Measurements from ENCODE around the gene CYP4Z1. TPM values are rescaled to one million over a fixed set of nuclear protein-coding genes. Genes with fewer than 3 reads are reported as not detected.
"Not testable (repeated sequence)": the region's sequence is repeated elsewhere in the genome, so short reads cannot be mapped to it uniquely, and the experiment has no call there.

The CYP4Z1 gene
- total and polyA plus RNA-seq, 2 donors = 0.42 to 1.7 TPM

GRCh38 chr1:47113178-47113577, 46.1 kb downstream of the CYP4Z1 start:
- Histone ChIP-seq H3K27ac (ENCODE audit: low read depth in 1 of 2, low read length in 1 of 2) (no peak overlapping the region), H3K27me3 (ENCODE audit: control insufficient read depth in 2 of 2, insufficient read depth in 1 of 2, low read length in 1 of 2) (no peaks in the 10 kb centered on the region), H3K9me3 (ENCODE audit: control insufficient read depth in 2 of 2, insufficient read depth in 1 of 2, low read length in 1 of 2) (no peaks in the 10 kb centered on the region), H3K4me1 (ENCODE audit: control insufficient read depth in 2 of 2, insufficient read depth in 2 of 2, low read length in 2 of 2) (no peaks in the 10 kb centered on the region), H3K4me3 (ENCODE audit: low read length in 2 of 2) (no peak overlapping the region), H3K36me3 (ENCODE audit: control insufficient read depth in 2 of 2, insufficient read depth in 2 of 2, low read length in 1 of 2) (no peaks in the 10 kb centered on the region)
- DNase-seq (ENCODE audit: low read depth in 6 of 9, low spot score in 9 of 9) = no peak
- 94% methylated on average over 4 of the region's 4 CpGs for WGBS

DNA sequence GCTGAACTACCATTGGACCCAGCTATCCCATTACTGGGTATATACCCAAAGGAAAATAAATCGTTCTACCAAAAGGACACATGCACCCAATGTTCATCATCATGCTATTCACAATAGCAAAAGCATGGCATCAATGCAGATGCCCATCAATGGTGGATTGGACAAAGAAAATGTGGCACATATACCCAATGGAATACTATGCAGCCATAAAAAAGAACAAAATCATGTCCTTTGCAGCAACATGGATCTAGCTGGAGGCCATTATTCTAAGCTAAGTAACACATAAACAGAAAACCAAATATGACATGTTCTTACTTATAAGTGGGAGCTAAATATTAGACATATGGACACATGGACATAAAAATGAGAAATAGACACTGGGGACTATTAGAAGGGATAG, 54.0 kb downstream of the CYP4Z1 start:
- H3K4me1 ChIP-seq (ENCODE audit: control insufficient read depth in 2 of 2, insufficient read depth in 2 of 2, low read length in 2 of 2); H3K4me3 ChIP-seq (ENCODE audit: low read length in 2 of 2); H3K27ac ChIP-seq (ENCODE audit: low read depth in 1 of 2, low read length in 1 of 2); H3K9me3 ChIP-seq (ENCODE audit: control insufficient read depth in 2 of 2, insufficient read depth in 1 of 2, low read length in 1 of 2); H3K36me3 ChIP-seq (ENCODE audit: control insufficient read depth in 2 of 2, insufficient read depth in 2 of 2, low read length in 1 of 2); DNase-seq (ENCODE audit: low read depth in 6 of 9, low spot score in 9 of 9); H3K27me3 ChIP-seq (ENCODE audit: control insufficient read depth in 2 of 2, insufficient read depth in 1 of 2, low read length in 1 of 2): not testable (repeated sequence)
- 95% methylated on average over 1 of the region's 1 CpG for WGBS

DNA sequence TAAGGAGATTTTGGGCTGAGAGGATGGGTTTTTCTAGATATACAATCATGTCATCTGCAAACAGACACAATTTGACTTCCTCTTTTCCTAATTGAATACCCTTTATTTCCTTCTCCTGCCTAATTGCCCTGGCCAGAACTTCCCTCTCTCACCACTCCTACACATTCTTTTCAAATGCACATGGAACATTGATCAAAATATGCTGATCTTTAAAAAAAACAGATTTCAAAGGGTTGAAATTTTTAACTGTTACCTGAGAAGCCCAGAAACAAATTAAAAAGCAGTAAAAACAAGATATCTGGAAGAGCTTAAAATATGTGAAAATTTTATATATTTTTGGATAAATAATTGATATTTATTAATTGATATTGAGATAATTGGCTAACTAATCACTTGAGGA, 57.8 kb downstream of the CYP4Z1 start:
- not testable (repeated sequence) for H3K27me3 ChIP-seq (ENCODE audit: control insufficient read depth in 2 of 2, insufficient read depth in 1 of 2, low read length in 1 of 2); H3K27ac ChIP-seq (ENCODE audit: low read depth in 1 of 2, low read length in 1 of 2); H3K4me3 ChIP-seq (ENCODE audit: low read length in 2 of 2); H3K9me3 ChIP-seq (ENCODE audit: control insufficient read depth in 2 of 2, insufficient read depth in 1 of 2, low read length in 1 of 2); DNase-seq (ENCODE audit: low read depth in 6 of 9, low spot score in 9 of 9); H3K4me1 ChIP-seq (ENCODE audit: control insufficient read depth in 2 of 2, insufficient read depth in 2 of 2, low read length in 2 of 2); H3K36me3 ChIP-seq (ENCODE audit: control insufficient read depth in 2 of 2, insufficient read depth in 2 of 2, low read length in 1 of 2)

GRCh38 chr1:47126997-47127396, 60.0 kb downstream of the CYP4Z1 start:
- H3K36me3 ChIP-seq (ENCODE audit: control insufficient read depth in 2 of 2, insufficient read depth in 2 of 2, low read length in 1 of 2); H3K27me3 ChIP-seq (ENCODE audit: control insufficient read depth in 2 of 2, insufficient read depth in 1 of 2, low read length in 1 of 2); DNase-seq (ENCODE audit: low read depth in 6 of 9, low spot score in 9 of 9); H3K9me3 ChIP-seq (ENCODE audit: control insufficient read depth in 2 of 2, insufficient read depth in 1 of 2, low read length in 1 of 2); H3K27ac ChIP-seq (ENCODE audit: low read depth in 1 of 2, low read length in 1 of 2); H3K4me3 ChIP-seq (ENCODE audit: low read length in 2 of 2); H3K4me1 ChIP-seq (ENCODE audit: control insufficient read depth in 2 of 2, insufficient read depth in 2 of 2, low read length in 2 of 2): not testable (repeated sequence)
- 98% methylated on average over 2 of the region's 2 CpGs for WGBS

- Histone ChIP-seq H3K27ac (ENCODE audit: low read depth in 1 of 2, low read length in 1 of 2) (no peak overlapping the region), H3K9me3 (ENCODE audit: control insufficient read depth in 2 of 2, insufficient read depth in 1 of 2, low read length in 1 of 2) (no peaks in the 10 kb centered on the region), H3K27me3 (ENCODE audit: control insufficient read depth in 2 of 2, insufficient read depth in 1 of 2, low read length in 1 of 2) (no peaks in the 10 kb centered on the region), H3K36me3 (ENCODE audit: control insufficient read depth in 2 of 2, insufficient read depth in 2 of 2, low read length in 1 of 2) (no peaks in the 10 kb centered on the region), H3K4me1 (ENCODE audit: control insufficient read depth in 2 of 2, insufficient read depth in 2 of 2, low read length in 2 of 2) (no peaks in the 10 kb centered on the region), H3K4me3 (ENCODE audit: low read length in 2 of 2) (no peak overlapping the region)
- no peak for DNase-seq (ENCODE audit: low read depth in 6 of 9, low spot score in 9 of 9)
- 98% methylated on average over 1 of the region's 1 CpG for WGBS
Measured at GRCh38 chr1:47128221-47128620, 61.2 kb downstream of the CYP4Z1 start.

DNA sequence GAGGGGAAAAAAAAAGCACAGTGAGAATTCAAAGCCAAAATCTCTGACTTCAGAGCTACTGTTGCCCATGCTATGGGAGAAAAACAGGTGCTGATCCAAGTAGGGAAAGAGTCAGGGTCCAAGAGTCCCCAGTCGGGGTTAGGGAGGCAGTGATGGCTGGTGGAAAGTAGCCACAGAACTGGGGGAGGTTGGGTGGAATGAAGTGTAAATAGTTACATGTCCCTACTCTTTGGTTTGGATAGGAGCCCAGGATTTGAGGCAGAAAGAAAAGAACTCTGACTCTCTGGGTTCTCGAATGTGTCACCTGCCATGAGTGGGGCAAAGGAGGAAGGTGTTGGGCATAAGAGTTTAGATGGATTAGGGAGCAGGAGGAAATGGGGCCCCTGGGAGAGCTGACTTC, 61.8 kb downstream of the CYP4Z1 start:
- not testable (repeated sequence) for DNase-seq (ENCODE audit: low read depth in 6 of 9, low spot score in 9 of 9); H3K4me3 ChIP-seq (ENCODE audit: low read length in 2 of 2); H3K36me3 ChIP-seq (ENCODE audit: control insufficient read depth in 2 of 2, insufficient read depth in 2 of 2, low read length in 1 of 2); H3K27me3 ChIP-seq (ENCODE audit: control insufficient read depth in 2 of 2, insufficient read depth in 1 of 2, low read length in 1 of 2); H3K27ac ChIP-seq (ENCODE audit: low read depth in 1 of 2, low read length in 1 of 2); H3K4me1 ChIP-seq (ENCODE audit: control insufficient read depth in 2 of 2, insufficient read depth in 2 of 2, low read length in 2 of 2); H3K9me3 ChIP-seq (ENCODE audit: control insufficient read depth in 2 of 2, insufficient read depth in 1 of 2, low read length in 1 of 2)
- 91% methylated on average over 2 of the region's 2 CpGs for WGBS

DNA sequence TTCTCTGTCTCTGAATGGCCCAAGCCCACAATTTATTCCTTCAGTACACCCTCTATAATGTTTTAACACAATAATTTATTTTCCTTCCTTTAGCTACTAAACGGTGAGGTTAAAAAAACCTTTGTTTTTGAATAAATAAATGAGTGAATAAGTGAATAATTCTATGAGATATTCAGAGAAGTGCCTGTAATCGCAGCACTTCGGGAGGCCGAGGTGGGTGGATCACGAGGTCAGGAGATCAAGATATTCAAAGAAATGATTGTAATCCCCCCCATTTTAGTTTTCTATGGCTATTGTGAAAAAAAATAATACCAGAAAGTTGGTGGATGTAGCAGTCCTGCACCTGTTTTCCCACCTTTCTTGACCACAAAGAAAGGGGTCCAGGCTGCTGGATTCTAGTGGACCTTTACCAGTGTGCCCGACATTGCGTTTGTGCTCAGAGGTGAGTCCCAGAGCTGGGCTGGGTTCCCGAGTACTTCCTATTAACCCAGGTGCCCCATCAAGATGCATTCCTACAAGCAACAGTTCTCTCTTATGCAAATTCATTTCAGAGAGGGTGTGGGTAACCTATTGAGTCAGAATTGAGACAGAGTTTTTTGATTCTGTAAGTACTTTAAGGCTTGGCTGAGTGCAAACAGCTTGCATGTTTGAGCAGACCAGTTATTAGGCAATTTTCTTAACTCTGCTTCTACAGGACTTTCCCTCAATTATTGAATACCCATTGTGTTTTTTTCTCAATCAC, 62.6 kb downstream of the CYP4Z1 start:
- H3K4me1 ChIP-seq (ENCODE audit: control insufficient read depth in 2 of 2, insufficient read depth in 2 of 2, low read length in 2 of 2); DNase-seq (ENCODE audit: low read depth in 6 of 9, low spot score in 9 of 9); H3K36me3 ChIP-seq (ENCODE audit: control insufficient read depth in 2 of 2, insufficient read depth in 2 of 2, low read length in 1 of 2); H3K4me3 ChIP-seq (ENCODE audit: low read length in 2 of 2); H3K27ac ChIP-seq (ENCODE audit: low read depth in 1 of 2, low read length in 1 of 2); H3K9me3 ChIP-seq (ENCODE audit: control insufficient read depth in 2 of 2, insufficient read depth in 1 of 2, low read length in 1 of 2); H3K27me3 ChIP-seq (ENCODE audit: control insufficient read depth in 2 of 2, insufficient read depth in 1 of 2, low read length in 1 of 2): not testable (repeated sequence)
- WGBS = 94% methylated on average over 8 of the region's 8 CpGs

DNA sequence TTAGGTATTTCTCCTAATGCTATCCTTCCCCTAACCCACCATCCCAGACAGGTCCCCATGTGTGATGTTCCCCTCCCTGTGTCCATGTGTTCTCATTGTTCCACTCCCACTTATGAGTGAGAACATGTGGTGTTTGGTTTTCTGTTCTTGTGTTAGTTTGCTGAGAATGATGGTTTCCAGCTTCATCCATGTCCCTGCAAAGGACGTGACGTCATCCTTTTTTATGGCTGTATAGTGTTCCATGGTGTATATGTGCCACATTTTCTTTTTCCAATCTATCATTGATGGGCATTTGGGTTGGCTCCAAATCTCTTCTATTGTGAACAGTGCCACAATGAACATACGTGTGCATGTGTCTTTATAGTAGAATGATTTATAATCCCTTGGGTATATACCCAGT, 65.6 kb downstream of the CYP4Z1 start:
- not testable (repeated sequence) for H3K36me3 ChIP-seq (ENCODE audit: control insufficient read depth in 2 of 2, insufficient read depth in 2 of 2, low read length in 1 of 2); DNase-seq (ENCODE audit: low read depth in 6 of 9, low spot score in 9 of 9); H3K27ac ChIP-seq (ENCODE audit: low read depth in 1 of 2, low read length in 1 of 2); H3K4me1 ChIP-seq (ENCODE audit: control insufficient read depth in 2 of 2, insufficient read depth in 2 of 2, low read length in 2 of 2); H3K4me3 ChIP-seq (ENCODE audit: low read length in 2 of 2); H3K9me3 ChIP-seq (ENCODE audit: control insufficient read depth in 2 of 2, insufficient read depth in 1 of 2, low read length in 1 of 2); H3K27me3 ChIP-seq (ENCODE audit: control insufficient read depth in 2 of 2, insufficient read depth in 1 of 2, low read length in 1 of 2)
- 98% methylated on average over 3 of the region's 3 CpGs for WGBS

DNA sequence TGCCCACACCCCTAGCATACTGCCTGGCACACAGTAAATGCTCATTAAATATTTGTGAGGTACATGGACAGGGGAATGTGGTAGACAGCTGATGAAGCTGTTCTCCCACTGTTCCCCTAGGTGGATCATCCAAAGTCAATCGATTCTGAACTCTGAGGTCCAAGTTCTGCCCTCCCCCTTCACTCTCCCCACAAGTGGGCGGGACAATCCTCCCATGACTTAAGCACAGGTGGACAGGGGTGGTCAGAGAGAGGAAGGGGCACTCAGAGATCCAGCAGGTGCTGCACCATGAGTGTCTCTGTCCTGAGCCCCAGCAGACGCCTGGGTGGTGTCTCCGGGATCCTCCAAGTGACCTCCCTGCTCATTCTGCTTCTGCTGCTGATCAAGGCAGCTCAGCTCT, 70.2 kb downstream of the CYP4Z1 start, which contains the start of gene CYP4A22:
CYP4A22 (plus strand) TSS at position 244 of the 400 bp plus-strand sequence; CDS start at position 289, 45 bp downstream.
- Histone ChIP-seq H3K4me3 (ENCODE audit: low read length in 2 of 2) (no peak within 1 kb of the TSS), H3K27me3 (ENCODE audit: control insufficient read depth in 2 of 2, insufficient read depth in 1 of 2, low read length in 1 of 2) (no peaks in the 10 kb centered on the region), H3K9me3 (ENCODE audit: control insufficient read depth in 2 of 2, insufficient read depth in 1 of 2, low read length in 1 of 2) (no peaks in the 10 kb centered on the region), H3K36me3 (ENCODE audit: control insufficient read depth in 2 of 2, insufficient read depth in 2 of 2, low read length in 1 of 2) (no peaks in the 10 kb centered on the region), H3K27ac (ENCODE audit: low read depth in 1 of 2, low read length in 1 of 2) (no peak within 1 kb of the TSS), H3K4me1 (ENCODE audit: control insufficient read depth in 2 of 2, insufficient read depth in 2 of 2, low read length in 2 of 2) (no peaks in the 10 kb centered on the region)
- 92% methylated on average over 4 of the region's 4 CpGs for WGBS
- DNase-seq (ENCODE audit: low read depth in 6 of 9, low spot score in 9 of 9) = no peak

Data from thymus (tissue), 11 donors.